H1 (cell line): ENCODE results near the gene USP53. TPM values are rescaled to one million over a fixed set of nuclear protein-coding genes. Genes with fewer than 3 reads are reported as not detected.

Source experiments
- ATF2 ChIP-seq: IDR thresholded peaks from 2 replicates; pipeline ENCODE4 v1.6.1; 2012; ENCODE audit warnings: low read length, inconsistent platforms
- CBX5 ChIP-seq: fragments of 300-800, 300-1000 bp; sonication (generic); IDR thresholded peaks from 2 replicates; pipeline ENCODE4 v1.7.1; 2016; ENCODE audit warnings: antibody characterized with exemption, low read length, low read depth
- CHD7 ChIP-seq: fragments of 300-600 bp; sonication (generic); IDR thresholded peaks from 2 replicates; pipeline ENCODE4 v1.7.1; 2012; ENCODE audit warnings: low read length, moderate library complexity, mild to moderate bottlenecking, inconsistent platforms; ENCODE audit not compliant: insufficient replicate concordance
- CREB1 ChIP-seq: IDR thresholded peaks from 2 replicates; pipeline ENCODE4 v1.6.1; 2012; ENCODE audit warnings: inconsistent platforms
- GABPA ChIP-seq: IDR thresholded peaks from 2 replicates; pipeline ENCODE4 v1.6.1; 2011; ENCODE audit warnings: mild to moderate bottlenecking, low read length, moderate library complexity, borderline replicate concordance; ENCODE audit not compliant: insufficient read depth
- MAX ChIP-seq: IDR thresholded peaks from 2 replicates; pipeline ENCODE4 v1.6.1; 2012; ENCODE audit warnings: inconsistent platforms
- ZNF274 ChIP-seq: IDR thresholded peaks from 2 replicates; pipeline ENCODE4 v1.7.0; 2012; ENCODE audit warnings: low read length, borderline replicate concordance; ENCODE audit errors: extremely low read depth
- polyA plus RNA-seq, 7 experiments: library from polyadenylated mRNA; depleted of rRNA in 3 of 7; stranded (reverse) in 5 of 7; unstranded in 2 of 7; fragments of >200 nt in 5 of 7; fragments of 200-250 nt in 2 of 7; gene quantifications; 1 replicate in 5 of 7; 2 replicates in 1 of 7; 4 replicates in 1 of 7; pipeline versions ENCODE4 v1.2.1 to v1.2.3, GENCODE V29; 2011 to 2013; ENCODE audit warnings: missing spikeins in 2 of 7, mixed read lengths in 2 of 7
- total RNA-seq: library from RNA; stranded (reverse); fragmentation: NEBNext Ultra II Directional; extraction: Animal tissue kit (Norgen Biotek cat#: 25700); gene quantifications from 2 replicates; pipeline ENCODE4 v1.2.1, GENCODE V29; 2021

USP53 gene
- total and polyA plus RNA-seq, 2 of the 8 experiments (the other 6 are each of a cell fraction or from before 2014, with no cell fraction given), result 2.9 to 14.9 TPM

- TF ChIP-seq CHD7 (no peak), GABPA (no peak), CBX5 (no peak), ATF2 (no peak), CREB1 (no peak), MAX (no peak), ZNF274 (no peak)
Measured at GRCh38 chr4:119218093-119218492, 5.6 kb downstream of the USP53 start (continued).
